Measurements from ENCODE around the gene CCDC50.

DNA sequence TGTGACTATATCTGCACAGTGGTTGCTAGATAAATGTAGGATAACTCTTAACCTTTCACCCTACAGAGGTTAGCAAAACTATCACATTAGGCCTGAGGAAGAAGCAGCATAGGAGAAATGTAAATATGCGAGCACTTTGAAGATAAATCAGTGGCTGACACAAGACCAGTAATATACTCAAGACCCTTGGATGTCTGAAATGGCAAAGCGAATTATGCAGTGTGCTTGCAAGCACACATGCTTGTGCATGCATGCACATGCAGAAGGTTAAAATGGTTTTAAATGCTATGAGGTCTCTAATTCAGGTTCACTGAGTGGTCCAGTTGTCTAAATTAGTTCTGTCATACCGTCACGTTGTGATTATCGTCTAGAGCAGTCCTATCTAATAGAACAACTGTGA lies 14.7 kb downstream of the CCDC50 start:
- TF ChIP-seq, protein P1, sequence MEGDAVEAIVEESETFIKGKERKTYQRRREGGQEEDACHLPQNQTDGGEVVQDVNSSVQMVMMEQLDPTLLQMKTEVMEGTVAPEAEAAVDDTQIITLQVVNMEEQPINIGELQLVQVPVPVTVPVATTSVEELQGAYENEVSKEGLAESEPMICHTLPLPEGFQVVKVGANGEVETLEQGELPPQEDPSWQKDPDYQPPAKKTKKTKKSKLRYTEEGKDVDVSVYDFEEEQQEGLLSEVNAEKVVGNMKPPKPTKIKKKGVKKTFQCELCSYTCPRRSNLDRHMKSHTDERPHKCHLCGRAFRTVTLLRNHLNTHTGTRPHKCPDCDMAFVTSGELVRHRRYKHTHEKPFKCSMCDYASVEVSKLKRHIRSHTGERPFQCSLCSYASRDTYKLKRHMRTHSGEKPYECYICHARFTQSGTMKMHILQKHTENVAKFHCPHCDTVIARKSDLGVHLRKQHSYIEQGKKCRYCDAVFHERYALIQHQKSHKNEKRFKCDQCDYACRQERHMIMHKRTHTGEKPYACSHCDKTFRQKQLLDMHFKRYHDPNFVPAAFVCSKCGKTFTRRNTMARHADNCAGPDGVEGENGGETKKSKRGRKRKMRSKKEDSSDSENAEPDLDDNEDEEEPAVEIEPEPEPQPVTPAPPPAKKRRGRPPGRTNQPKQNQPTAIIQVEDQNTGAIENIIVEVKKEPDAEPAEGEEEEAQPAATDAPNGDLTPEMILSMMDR (IDR thresholded peaks at IDR 0.05): no peak
- no peak for TF ChIP-seq POLR2A (IDR thresholded peaks at IDR 0.05)
